GM21447 (cell line): ENCODE results near the gene QPCT.

ENCODE experiments used
- ATAC-seq: cut with Tn5 transposase; IDR thresholded peaks from one replicate; pipeline ENCODE4 v1.9.1; 2021; ENCODE audit not compliant: unreplicated experiment

Gene QPCT

GRCh38 chr2:37324786-37325624 is 19.4 kb upstream of the QPCT start, which contains the start of gene PRKD3:
Gene PRKD3 (minus strand): TSS chr2:37324833. CDS start chr2:37316524, 8,309 bp downstream.
- peak; percentile 69 for ATAC-seq

- no peak for ATAC-seq
These were observed 18.8 kb upstream of the QPCT start for GRCh38 chr2:37325625-37326071.

- ATAC-seq, result no peak
These were observed 18.1 kb upstream of the QPCT start for GRCh38 chr2:37326285-37326684.

- ATAC-seq, result no peak
These were observed 17.4 kb upstream of the QPCT start for GRCh38 chr2:37326866-37327634.

- no peak for ATAC-seq
These were observed 13.7 kb upstream of the QPCT start for GRCh38 chr2:37330681-37331080.

- ATAC-seq, result no peak
These were observed 11.9 kb upstream of the QPCT start for GRCh38 chr2:37332560-37332959.

GRCh38 chr2:37333256-37333655 is 11.2 kb upstream of the QPCT start:
- no peak for ATAC-seq

- ATAC-seq, result no peak
These were observed 8.8 kb upstream of the QPCT start for GRCh38 chr2:37335604-37336003.

- ATAC-seq, result no peak
These were observed 6.7 kb upstream of the QPCT start for GRCh38 chr2:37337620-37338280.

GRCh38 chr2:37338933-37339332 is 5.5 kb upstream of the QPCT start:
- ATAC-seq, result no peak

GRCh38 chr2:37340637-37341036 is 3.8 kb upstream of the QPCT start:
- no peak for ATAC-seq

GRCh38 chr2:37342591-37343220 is 1.7 kb upstream of the QPCT start:
- ATAC-seq, result no peak

GRCh38 chr2:37343537-37344434 is 644 bp upstream of the QPCT start:
- ATAC-seq, result no peak

GRCh38 chr2:37348155-37348554 is 3.7 kb downstream of the QPCT start:
- ATAC-seq, result no peak

- no peak for ATAC-seq
These were observed 4.9 kb downstream of the QPCT start for GRCh38 chr2:37349231-37349860.

GRCh38 chr2:37350034-37350433 is 5.6 kb downstream of the QPCT start:
- ATAC-seq, result peak; percentile 77

GRCh38 chr2:37354531-37354930 is 10.1 kb downstream of the QPCT start:
- no peak for ATAC-seq

GRCh38 chr2:37355735-37356134 is 11.3 kb downstream of the QPCT start:
- no peak for ATAC-seq

- no peak for ATAC-seq
These were observed 11.9 kb downstream of the QPCT start for GRCh38 chr2:37356299-37356698.

- no peak for ATAC-seq
These were observed 12.6 kb downstream of the QPCT start for GRCh38 chr2:37357069-37357468.
